CD14-positive monocyte (primary cell): Measurements from ENCODE around the gene UBC. TPM values are rescaled to one million over a fixed set of nuclear protein-coding genes. Genes with fewer than 3 reads are reported as not detected.
A peak's percentile ranks its signal among the peaks of the same experiment; 100 is the strongest.

Experiments
- DNase-seq, 3 donors: peaks; one replicate each; pipeline ENCODE4 v3.0.0-alpha.2; 2011 to 2022
- H2AFZ ChIP-seq: 2 replicates; pipeline ENCODE4 v1.6.0; 2012; ENCODE audit warnings: mild to moderate bottlenecking, low read depth, low read length, inconsistent platforms; ENCODE audit not compliant: insufficient read depth, poor library complexity, severe bottlenecking
- H3K27ac ChIP-seq, 2 donors: 1 replicate in 1 of 2; 2 replicates in 1 of 2; pipeline ENCODE4 v1.5.1; 2012 to 2013; ENCODE audit warnings: low read length in 2 of 2, control low read depth in 1 of 2, inconsistent platforms in 1 of 2, low read depth in 1 of 2, mild to moderate bottlenecking in 1 of 2
- H3K27me3 ChIP-seq, 2 donors: one replicate each; pipeline versions ENCODE4 v1.6.0 to v1.6.1; 2011 to 2013; ENCODE audit warnings: low read length in 2 of 2; ENCODE audit not compliant: control insufficient read depth in 2 of 2, insufficient read depth in 2 of 2
- H3K36me3 ChIP-seq, 2 donors: replicated peaks in 1 of 2; 1 replicate in 1 of 2; 2 replicates in 1 of 2; pipeline versions ENCODE4 v1.5.1 to v1.6.1; 2012 to 2013; ENCODE audit warnings: low read length in 2 of 2, control low read depth in 1 of 2, inconsistent platforms in 1 of 2, mild to moderate bottlenecking in 1 of 2; ENCODE audit not compliant: insufficient read depth in 2 of 2, control insufficient read depth in 1 of 2
- H3K4me1 ChIP-seq, 2 donors: 1 replicate in 1 of 2; 2 replicates in 1 of 2; pipeline versions ENCODE4 v1.5.1 to v1.6.1; 2012 to 2013; ENCODE audit warnings: low read length in 2 of 2, control low read depth in 1 of 2, inconsistent platforms in 1 of 2, mild to moderate bottlenecking in 1 of 2, moderate library complexity in 1 of 2; ENCODE audit not compliant: insufficient read depth in 2 of 2, control insufficient read depth in 1 of 2
- H3K4me2 ChIP-seq: replicated peaks from 2 replicates; pipeline ENCODE3; 2012; ENCODE audit warnings: low read length, moderate library complexity, mild to moderate bottlenecking; ENCODE audit not compliant: poor library complexity, severe bottlenecking; ENCODE audit errors: extremely low read depth
- H3K4me3 ChIP-seq, 3 experiments: fragments of 200-600 bp in 1 of 3; sonication (generic) in 1 of 3; replicated peaks in 1 of 3; 1 replicate in 2 of 3; 2 replicates in 1 of 3; pipeline ENCODE4 v1.5.1; 2011 to 2013; ENCODE audit warnings: low read length in 3 of 3, mild to moderate bottlenecking in 3 of 3, control low read depth in 2 of 3, low read depth in 2 of 3, inconsistent platforms in 1 of 3, moderate library complexity in 1 of 3
- H3K79me2 ChIP-seq: 2 replicates; pipeline ENCODE4 v1.6.0; 2012; ENCODE audit warnings: mild to moderate bottlenecking, control low read depth, inconsistent platforms, low read length, moderate library complexity; ENCODE audit not compliant: insufficient read depth
- H3K9ac ChIP-seq: 2 replicates; pipeline ENCODE4 v1.6.0; 2017; ENCODE audit warnings: low read length, mild to moderate bottlenecking; ENCODE audit not compliant: insufficient read depth, poor library complexity, severe bottlenecking
- H3K9me3 ChIP-seq, 2 donors: replicated peaks in 1 of 2; 1 replicate in 1 of 2; 2 replicates in 1 of 2; pipeline versions ENCODE4 v1.5.1 to v1.6.1; 2012 to 2013; ENCODE audit warnings: low read length in 2 of 2, control low read depth in 1 of 2; ENCODE audit not compliant: control insufficient read depth in 1 of 2, insufficient read depth in 1 of 2
- H4K20me1 ChIP-seq: 2 replicates; pipeline ENCODE4 v1.6.0; 2012; ENCODE audit warnings: mild to moderate bottlenecking, low read length, control low read depth, moderate library complexity; ENCODE audit not compliant: insufficient read depth
- H3K27ac Mint-ChIP-seq, 7 donors: one replicate each; pipeline ENCODE4 v1.8.0; 2020; ENCODE audit warnings: mild to moderate bottlenecking in 7 of 7, mixed read lengths in 7 of 7, moderate library complexity in 6 of 7, inconsistent platforms in 2 of 7
- H3K27me3 Mint-ChIP-seq, 3 donors: one replicate each; pipeline ENCODE4 v1.8.0; 2021 to 2022; ENCODE audit warnings: low read depth in 3 of 3, mild to moderate bottlenecking in 3 of 3, mixed read lengths in 3 of 3, moderate library complexity in 3 of 3, inconsistent platforms in 1 of 3
- H3K36me3 Mint-ChIP-seq, 2 donors: one replicate each; pipeline ENCODE4 v1.8.0; 2020; ENCODE audit warnings: mixed read lengths in 2 of 2, inconsistent platforms in 1 of 2, mild to moderate bottlenecking in 1 of 2
- H3K4me1 Mint-ChIP-seq: one replicate; pipeline ENCODE4 v1.8.0; 2020; ENCODE audit warnings: mild to moderate bottlenecking, mixed read lengths
- H3K4me3 Mint-ChIP-seq, 2 donors: one replicate each; pipeline ENCODE4 v1.8.0; 2020; ENCODE audit warnings: mild to moderate bottlenecking in 2 of 2, mixed read lengths in 2 of 2, moderate library complexity in 1 of 2
- H3K9me3 Mint-ChIP-seq, 7 donors: one replicate each; pipeline ENCODE4 v1.8.0; 2020 to 2022; ENCODE audit warnings: mixed read lengths in 7 of 7, mild to moderate bottlenecking in 6 of 7, moderate library complexity in 6 of 7, inconsistent platforms in 2 of 7
- CTCF ChIP-seq: fragments of 200-600 bp; IDR thresholded peaks from one replicate; pipeline ENCODE4 v1.8.0; 2022; ENCODE audit warnings: antibody characterized with exemption, mild to moderate bottlenecking
- WGBS: methylation state at CpG from one replicate; pipeline ENCODE4 v1.1.5; 2013; ENCODE audit warnings: missing lambda C conversion rate; ENCODE audit not compliant: insufficient coverage; 5-methylcytosine and 5-hydroxymethylcytosine counted together
- intact Hi-C, 2 donors: fragments of 100-400 bp; cut with micrococcal nuclease; formaldehyde crosslinking; loops; one replicate each; pipeline versions ENCODE4 v1.15.0 to v1.15.1; 2023
- polyA plus RNA-seq, 3 donors: library from polyadenylated mRNA; depleted of rRNA in 1 of 3; unstranded in 2 of 3; stranded (reverse) in 1 of 3; fragments of 300-500 nt in 2 of 3; fragments of >200 nt in 1 of 3; fragmentation: Illumina TruSeq in 2 of 3; gene quantifications; 1 replicate in 2 of 3; 2 replicates in 1 of 3; pipeline ENCODE4 v1.2.3, GENCODE V29; 2012 to 2021

Gene UBC
- polyA plus RNA-seq, 3 donors: 969 to 11,097 (median 1,385) TPM

GRCh38 chr12:124921200-124922031, 7.0 kb upstream of the UBC start:
- H4K20me1 ChIP-seq: no peaks in the 10 kb centered on the region
- H3K27me3 ChIP-seq: no peaks in the 10 kb centered on the region
- no peak overlapping the region for H2AFZ ChIP-seq
- H3K36me3 ChIP-seq: no peaks in the 10 kb centered on the region
- DNase-seq: peak; percentile 95 to 99 (median 96)
- H3K36me3 Mint-ChIP-seq: peaks cover 0 to 3% of the 10 kb centered on the region in 2 donors
- peaks cover 0 to 1% (median 0%) of the 10 kb centered on the region in 7 donors for H3K9me3 Mint-ChIP-seq
- H3K4me1 Mint-ChIP-seq: peaks cover 56% of the 10 kb centered on the region
- peaks cover 60 to 61% of the 10 kb centered on the region in 2 donors for H3K4me1 ChIP-seq
- H3K4me2 ChIP-seq: peak overlapping the region; percentile 51
- peak overlapping the region; percentile 97 to 99 for H3K27ac ChIP-seq
- H3K27me3 Mint-ChIP-seq: peaks cover 1 to 2% (median 2%) of the 10 kb centered on the region in 3 donors
- intact Hi-C loops: no loop called here
- TF ChIP-seq CTCF: no peak
- H3K4me3 Mint-ChIP-seq: peak overlapping the region; percentile 69 to 72
- WGBS: 0% methylated on average over 10 of the region's 16 CpGs
- peak overlapping the region; percentile 98 for H3K9ac ChIP-seq
- peak overlapping the region; percentile 10 to 41 (median 10) for H3K4me3 ChIP-seq
- H3K27ac Mint-ChIP-seq: peak overlapping the region; percentile 100
- H3K79me2 ChIP-seq: no peaks in the 10 kb centered on the region
- H3K9me3 ChIP-seq: no peaks in the 10 kb centered on the region

GRCh38 chr12:124920353-124920935, 6.0 kb upstream of the UBC start:
- DNase-seq: peak in 1 of 3 donors; percentile 14
- 66% methylated on average over 3 of the region's 4 CpGs for WGBS

More at GRCh38 chr12:124920353-124920935, 6.0 kb upstream of the UBC start:
- H3K79me2 ChIP-seq: peaks cover 4% of the 10 kb centered on the region
- peaks cover 0 to 2% (median 1%) of the 10 kb centered on the region in 3 donors for H3K27me3 Mint-ChIP-seq
- peak overlapping the region in 1 of 3 experiments; percentile 50 for H3K4me3 ChIP-seq
- no peak for TF ChIP-seq CTCF
- H3K27me3 ChIP-seq: no peaks in the 10 kb centered on the region
- H2AFZ ChIP-seq: no peak overlapping the region
- no peaks in the 10 kb centered on the region for H4K20me1 ChIP-seq
- H3K27ac Mint-ChIP-seq: peak overlapping the region; percentile 100
- H3K36me3 ChIP-seq: no peaks in the 10 kb centered on the region
- H3K9ac ChIP-seq: peak overlapping the region; percentile 98
- peak overlapping the region; percentile 97 to 99 for H3K27ac ChIP-seq
- H3K4me3 Mint-ChIP-seq: peak overlapping the region; percentile 72 to 100
- intact Hi-C loops: no loop called here
- peak overlapping the region; percentile 72 for H3K4me2 ChIP-seq
- H3K9me3 ChIP-seq: no peaks in the 10 kb centered on the region
- peaks cover 64% of the 10 kb centered on the region for H3K4me1 Mint-ChIP-seq
- peaks cover 0 to 1% (median 0%) of the 10 kb centered on the region in 7 donors for H3K9me3 Mint-ChIP-seq
- H3K4me1 ChIP-seq: peaks cover 69 to 70% of the 10 kb centered on the region in 2 donors
- peaks cover 0 to 5% of the 10 kb centered on the region in 2 donors for H3K36me3 Mint-ChIP-seq
